CD4-positive, alpha-beta T cell treated with Interleukin-6 for 4 hours (primary cell): ENCODE results near the gene ARHGAP8.
"Not testable (repeated sequence)": the region's sequence is repeated elsewhere in the genome, so short reads cannot be mapped to it uniquely, and the experiment has no call there.

Source experiments
- DNase-seq: peaks from one replicate; pipeline ENCODE4 v3.0.0-alpha.2; 2020; ENCODE audit warnings: mixed read lengths

The ARHGAP8 gene

DNA sequence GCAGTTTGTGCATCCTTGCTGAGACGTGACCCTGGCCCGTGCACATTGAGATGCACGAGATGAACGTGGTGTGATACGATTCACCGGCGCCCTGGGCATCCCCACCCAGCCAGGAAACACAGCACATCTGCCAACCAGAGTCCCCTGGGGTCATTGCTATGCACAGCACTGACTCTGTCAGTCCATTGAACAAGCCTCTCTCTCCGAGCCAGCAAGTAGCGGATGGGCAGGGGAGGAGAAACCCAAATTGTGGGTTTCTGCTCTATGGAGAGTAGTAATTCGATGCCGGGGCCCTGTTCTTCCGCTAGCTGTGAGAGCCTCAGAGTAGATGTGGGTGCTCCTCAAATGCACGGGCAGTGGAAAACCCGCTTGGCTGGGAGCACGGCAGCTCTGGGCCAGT, 85.1 kb downstream of the ARHGAP8 start:
- no peak for DNase-seq

DNA sequence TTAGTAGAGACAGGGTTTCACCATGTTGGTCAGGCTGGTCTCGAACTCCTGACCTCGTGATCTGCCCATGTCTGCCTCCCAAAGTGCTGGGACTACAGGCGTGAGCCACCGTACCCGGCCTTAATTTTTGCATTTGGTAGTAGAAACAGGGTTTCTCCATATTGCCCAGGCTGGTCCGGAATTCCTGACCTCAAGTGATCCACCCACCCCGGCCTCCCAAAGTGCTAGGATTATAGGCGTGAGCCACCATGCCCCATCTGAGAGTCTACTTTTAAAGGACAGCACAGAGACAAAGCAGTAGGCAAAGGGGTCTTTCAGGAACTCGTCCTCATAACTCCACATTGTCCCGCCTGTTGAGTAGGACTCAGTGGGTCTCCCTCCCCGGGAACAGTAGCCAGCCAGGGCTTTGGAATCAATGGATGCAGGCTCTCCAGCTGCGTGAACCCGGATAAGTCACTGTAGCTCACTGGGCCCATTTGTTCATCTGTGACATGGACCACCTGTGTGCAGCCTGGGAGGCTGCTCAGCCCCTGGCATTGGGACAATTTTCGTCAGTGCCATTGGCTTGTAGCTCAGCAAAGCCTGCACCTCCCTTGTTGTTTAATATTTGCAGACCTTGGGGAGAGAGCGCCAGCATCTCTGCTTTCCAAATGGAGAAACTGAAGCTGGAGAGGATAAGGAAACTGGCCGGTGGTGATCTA, 86.1 kb downstream of the ARHGAP8 start:
- no peak for DNase-seq

DNA sequence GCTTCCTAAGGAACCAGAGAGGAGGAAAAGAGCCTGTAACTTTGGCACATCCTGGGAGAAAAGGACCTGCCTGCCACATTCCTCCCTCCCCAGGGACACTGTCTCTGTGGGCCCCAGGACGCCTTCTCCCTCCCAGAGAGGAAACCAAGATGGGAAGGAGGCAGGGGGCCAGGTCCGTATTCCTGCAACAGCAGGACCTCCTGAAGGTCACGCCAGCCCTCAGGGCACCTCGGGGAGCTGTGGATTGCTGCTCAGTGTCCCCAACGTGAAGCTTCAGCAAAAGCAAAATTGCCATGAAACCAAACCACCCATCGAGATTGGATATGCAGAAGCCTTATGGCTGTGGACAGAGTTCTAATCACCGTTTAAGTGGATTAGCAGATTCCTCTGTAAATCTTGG, 86.7 kb downstream of the ARHGAP8 start:
- no peak for DNase-seq

DNA sequence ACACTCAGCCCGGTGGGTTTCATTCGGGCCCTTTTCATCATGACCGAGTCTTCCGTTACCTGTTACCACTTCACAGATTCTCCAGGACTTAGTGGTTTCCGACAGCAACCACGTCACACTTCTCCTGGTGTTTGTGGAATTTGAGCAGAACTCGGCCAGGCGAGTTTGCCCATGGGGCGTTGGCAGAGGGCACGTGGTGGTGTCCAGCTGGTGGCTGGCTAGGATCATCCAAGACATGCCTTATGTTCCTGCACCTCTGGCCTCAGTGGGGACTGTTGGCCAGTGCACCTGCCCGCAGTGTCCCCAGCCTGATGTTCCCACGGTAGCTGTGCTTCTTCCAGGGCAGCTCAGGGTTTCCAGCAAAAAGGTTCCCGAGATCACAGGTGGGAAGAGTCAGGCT, 87.3 kb downstream of the ARHGAP8 start:
- DNase-seq, result no peak

DNA sequence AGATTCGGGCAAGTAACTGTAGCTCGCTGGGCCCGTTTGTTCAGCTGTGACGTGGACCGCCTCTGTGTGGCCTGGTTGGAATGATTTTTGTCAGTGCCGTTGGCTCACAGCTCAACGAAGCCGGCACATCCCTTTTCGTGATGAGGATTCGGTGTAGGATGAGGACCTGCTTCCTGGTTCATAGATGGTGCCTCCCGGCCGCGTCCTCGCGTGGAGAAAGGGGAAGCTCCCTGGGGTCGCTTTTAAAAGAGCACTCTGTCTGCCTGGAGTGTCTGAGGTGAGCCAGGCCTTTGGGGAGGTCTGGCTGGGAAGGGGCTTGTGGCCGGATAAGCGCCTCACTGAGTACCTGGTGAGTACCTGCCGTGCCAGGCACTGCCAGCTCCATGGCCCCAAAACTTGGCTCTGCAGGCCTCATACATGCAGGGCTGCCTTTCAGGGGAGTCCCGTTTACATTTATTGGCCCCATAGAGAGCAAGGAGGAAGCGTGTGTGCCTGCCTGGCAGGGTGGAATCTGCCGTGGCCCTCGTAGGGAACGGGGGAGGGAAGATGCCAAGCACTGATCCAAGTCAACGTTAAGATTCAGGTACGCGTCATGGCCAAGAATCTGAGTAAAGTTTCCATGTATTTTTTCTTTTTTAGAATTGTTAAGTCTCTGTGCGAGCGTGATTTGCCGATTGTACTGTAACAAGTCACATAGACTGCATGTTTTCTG, 88.4 kb downstream of the ARHGAP8 start:
- DNase-seq, result no peak

DNA sequence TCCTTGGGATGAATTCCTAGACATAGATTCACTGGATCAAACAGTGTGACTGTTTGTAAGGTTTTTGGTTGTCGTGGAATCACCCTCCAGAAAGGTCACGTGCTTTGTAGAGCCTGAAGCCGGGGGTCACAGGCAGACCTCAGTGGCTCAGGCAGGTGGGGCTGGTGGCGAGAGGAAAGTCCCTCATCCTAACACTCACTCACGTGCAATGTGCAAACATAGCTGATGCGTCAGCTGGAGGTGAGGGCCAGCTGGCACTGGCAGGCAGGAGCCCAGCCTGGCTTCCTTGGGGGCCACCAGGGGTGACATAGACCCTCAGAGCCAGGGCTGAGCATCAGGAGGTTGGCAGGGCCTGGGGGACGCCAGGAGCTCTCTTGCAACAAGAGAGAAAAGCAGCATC, 90.0 kb downstream of the ARHGAP8 start:
- DNase-seq, result no peak

DNA sequence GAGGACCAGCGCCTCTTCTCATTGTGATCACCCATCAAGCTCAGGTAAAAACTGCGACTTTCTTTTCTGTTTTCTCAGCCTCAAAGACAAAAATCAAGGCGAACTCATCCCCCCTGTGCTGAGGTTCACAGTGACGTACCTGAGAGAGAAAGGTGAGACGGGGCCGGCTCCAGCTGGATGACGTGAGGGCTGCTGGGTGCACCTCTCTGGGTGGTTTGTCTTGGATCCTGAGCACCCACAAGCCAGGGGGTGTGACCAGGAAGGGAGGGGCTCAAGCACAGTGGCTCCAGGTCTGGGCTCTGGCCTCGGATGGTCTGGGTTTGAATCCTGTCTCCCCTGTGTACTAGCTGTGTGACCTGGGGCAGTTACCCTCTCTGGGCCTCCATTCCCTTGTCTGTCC, 92.8 kb downstream of the ARHGAP8 start:
- no peak for DNase-seq

DNA sequence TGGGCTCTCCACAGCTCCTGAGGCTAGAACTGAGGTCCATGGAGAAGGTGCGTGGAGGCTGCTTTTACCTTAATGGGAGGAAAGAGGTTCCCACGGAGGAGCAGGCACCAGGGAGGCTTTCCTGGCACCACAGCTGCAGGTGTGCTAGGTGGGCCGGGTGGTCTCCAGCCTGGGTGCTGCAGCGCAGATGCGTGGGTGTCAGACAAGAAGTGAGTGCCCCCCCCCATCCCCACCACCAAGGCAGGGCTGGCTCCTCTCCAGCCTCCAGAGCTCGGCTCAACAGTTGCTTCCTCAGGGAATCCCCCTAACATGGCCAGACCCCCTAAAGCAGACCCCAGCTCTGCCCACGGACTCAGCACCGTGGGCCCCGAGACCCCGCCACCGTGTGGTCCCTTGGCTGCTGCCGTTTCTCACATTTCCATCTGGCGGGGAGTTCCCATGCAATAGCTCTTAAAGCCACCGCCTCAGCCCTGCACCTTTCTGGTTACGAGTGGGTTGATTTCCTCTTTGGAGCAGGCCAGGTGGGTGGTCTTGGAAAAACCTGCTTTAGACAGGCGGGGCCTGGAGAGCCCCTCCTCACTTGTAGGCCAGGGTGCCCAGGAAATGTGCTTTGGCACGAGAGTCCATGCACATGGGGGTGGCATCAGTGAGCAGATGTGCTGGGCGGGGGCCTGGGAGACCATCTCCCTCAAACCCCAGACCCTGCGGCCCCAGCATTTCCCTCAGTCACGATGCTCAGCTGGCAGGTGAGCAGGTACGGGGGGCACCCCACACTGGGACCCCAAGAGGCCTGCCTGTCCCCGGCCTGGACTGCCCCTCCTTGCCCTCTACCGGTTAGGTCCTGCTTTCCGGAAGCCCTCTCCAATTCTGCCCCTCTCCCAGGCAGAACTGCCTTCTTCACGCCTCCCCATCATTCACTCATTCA, 93.7 kb downstream of the ARHGAP8 start:
- no peak for DNase-seq

DNA sequence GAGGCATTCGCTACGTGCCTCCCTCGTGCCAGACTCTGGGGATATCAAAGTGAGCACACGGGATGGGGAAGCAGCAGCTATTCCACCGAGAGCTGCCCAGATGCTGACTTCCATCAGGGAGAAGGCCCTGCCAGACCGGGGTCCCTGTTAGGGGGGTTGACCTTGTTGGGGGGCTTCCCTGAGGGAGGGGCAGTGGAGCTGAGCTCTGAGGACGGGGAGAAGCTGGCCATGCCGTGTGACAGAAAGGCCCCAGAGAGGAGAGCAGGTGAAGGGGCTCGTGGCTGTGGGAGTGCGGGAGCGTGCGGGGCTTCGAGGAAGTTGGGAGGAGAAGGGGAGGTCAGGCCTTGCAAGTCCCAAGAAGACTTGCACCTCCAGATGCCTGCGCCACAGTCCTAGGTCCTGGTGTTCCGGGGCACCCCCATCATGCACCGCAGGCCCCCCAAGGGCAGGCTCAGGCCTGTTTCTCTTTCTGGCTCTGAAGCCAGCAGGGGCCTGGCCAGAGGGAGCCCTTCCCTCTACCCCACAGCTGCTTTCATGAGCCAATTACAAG, 94.4 kb downstream of the ARHGAP8 start:
- DNase-seq, result no peak

DNA sequence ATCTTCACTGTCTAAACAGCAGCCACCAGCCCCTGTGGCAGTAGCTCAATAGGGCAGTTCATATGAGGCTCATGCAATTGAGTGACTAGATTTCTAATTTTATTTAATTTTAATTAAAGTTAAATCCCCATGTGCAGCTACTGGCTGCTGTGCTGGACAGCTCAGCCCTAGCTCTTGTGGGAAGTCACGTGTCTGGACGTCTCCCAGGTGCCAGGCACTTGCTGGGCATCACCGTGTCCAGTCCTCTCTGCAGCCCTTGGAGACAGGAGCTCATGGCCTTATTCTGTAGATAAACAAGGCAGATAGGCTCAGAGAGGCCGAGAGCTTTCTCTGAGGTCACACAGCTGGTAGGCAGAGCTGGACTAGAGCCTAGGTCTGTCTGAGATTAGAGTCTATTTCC, 95.0 kb downstream of the ARHGAP8 start:
- no peak for DNase-seq

DNA sequence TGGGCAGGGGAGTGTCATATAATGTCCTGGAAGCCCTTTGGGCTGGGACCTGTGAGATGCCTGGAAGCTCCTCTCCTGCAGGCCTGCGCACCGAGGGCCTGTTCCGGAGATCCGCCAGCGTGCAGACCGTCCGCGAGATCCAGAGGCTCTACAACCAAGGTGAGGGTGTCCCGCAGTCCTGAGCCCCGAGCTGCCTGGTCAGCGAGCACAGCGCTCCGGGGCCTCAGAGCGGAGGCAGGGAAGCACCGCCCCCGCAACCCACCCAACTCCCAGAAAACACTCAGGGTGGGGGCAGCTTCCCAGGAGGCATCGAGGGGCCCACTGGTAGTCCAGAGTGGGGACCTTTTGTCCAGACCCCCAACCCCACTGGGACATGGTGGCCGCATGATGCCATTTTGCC, 95.5 kb downstream of the ARHGAP8 start:
- no peak for DNase-seq

DNA sequence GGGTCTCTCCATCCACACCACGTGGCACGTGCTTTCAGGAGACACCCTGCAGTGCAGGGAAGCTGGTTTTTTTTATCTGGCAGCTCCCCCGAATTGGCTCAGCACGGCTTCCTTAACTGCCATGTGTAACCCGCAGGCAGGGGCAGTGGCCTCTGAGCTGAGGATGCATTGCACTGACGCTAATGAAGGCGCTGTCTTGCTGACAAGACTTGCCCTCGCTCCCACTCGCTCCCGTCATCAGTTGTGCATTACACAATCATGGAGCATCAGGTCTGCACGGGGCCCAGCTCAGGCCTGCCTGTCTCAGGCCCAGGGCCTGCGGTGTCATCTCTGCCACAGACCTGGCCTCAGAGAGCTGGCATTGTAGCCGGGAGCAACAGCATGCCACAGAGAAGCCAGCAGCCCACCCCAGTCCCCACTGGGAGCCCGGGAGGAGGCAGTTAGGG, 95.9 kb downstream of the ARHGAP8 start:
- no peak for DNase-seq

DNA sequence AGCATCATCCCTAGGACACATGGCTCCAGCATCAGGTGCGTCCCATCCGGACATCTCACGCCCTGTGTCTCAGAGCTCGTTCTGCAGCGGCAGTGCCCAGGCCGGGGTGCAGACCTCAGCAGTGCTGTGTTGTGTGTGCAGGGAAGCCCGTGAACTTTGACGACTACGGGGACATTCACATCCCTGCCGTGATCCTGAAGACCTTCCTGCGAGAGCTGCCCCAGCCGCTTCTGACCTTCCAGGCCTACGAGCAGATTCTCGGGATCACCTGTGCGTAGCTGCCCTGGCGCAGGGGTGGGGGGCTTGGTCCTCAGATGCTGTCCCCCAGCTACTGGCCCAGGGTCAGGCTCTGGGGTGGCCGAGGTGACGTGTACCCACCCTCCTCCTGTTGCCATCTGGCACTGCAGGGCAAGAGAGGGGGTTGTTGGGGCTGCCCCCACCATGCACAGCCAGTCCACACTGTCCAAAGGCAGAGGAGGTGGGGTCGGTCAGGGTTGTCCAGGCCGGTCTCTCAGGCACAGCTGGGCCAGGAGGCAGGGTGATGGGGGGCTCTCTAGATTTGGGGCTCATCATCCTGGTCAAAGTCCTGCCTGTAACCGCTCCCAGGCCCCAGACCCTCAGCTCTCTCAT, 96.5 kb downstream of the ARHGAP8 start:
- no peak for DNase-seq

DNA sequence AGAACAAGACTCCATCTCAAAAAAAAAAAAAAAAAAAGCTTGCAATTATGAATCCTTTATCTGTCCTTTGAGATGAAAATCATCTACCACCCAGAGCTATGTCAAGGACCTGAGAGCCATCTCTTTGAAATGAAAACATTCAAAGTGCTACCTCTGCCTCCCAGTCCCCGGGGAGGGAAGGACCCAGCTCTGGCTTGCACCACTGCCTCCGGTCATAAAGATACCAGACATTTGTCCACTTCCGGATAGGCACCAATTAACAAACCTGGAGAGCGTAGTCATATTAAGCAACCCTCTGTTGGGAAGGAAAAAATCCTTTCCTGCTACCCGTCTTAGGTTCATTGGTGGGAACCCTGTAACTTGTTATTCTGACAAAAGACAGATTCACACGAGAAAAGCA, 98.6 kb downstream of the ARHGAP8 start:
- DNase-seq, result no peak

DNA sequence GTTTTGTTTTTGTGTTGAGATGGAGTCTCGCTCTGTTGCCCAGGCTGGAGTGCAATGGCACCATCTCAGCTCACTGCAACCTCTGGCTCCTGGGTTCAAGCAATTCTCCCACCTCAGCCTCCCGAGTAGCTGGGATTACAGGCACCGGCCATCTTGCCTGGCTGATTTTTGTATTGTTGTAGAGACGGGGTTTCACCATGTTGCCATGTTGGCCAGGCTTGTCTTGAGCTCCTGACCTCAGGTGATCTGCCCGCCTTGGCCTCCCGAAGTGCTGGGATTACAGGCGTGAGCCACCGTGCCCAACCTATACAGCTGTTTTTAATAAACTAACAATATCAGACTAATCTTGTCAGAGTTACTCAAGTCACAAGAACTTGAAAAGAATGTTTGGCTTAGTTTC, 102.3 kb downstream of the ARHGAP8 start:
- not testable (repeated sequence) for DNase-seq

DNA sequence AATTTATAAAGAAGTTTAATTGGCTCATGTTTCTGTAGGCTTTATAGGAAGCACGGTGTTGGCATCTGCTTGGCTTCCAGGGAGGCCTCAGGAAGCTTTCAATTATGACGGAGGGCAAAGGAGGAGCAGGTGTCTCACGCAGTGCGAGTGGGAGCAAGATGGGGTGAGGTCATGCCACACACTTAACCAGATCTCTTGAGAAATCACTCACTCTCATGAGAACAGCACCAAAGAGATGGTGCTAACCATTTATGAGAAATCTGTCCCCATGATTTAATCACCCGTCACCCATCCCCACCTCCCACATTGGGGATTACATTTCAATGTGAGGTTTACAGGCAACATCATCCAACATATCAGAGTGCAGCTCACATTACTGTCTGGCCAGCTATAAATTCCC, 103.5 kb downstream of the ARHGAP8 start:
- no peak for DNase-seq

DNA sequence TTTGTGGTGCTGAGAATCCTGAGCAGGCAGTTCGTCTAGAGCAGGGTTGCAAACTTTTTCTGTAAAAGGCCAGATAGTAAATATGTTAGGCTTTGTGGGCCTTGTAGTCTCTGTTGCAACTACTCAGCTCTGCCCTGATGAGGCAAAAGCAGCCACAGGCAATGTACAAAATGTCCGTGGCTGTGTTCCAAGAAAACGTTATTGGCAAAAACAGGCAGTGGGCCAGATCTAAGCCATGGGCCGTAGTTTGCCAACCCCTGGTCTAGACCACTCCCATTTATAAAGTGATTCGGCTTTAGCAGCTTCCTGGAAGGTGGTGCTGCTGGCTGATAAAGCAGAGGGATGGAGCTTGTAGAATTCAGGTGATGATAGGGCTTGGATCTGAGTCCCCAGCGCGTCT, 106.4 kb downstream of the ARHGAP8 start:
- not testable (repeated sequence) for DNase-seq

DNA sequence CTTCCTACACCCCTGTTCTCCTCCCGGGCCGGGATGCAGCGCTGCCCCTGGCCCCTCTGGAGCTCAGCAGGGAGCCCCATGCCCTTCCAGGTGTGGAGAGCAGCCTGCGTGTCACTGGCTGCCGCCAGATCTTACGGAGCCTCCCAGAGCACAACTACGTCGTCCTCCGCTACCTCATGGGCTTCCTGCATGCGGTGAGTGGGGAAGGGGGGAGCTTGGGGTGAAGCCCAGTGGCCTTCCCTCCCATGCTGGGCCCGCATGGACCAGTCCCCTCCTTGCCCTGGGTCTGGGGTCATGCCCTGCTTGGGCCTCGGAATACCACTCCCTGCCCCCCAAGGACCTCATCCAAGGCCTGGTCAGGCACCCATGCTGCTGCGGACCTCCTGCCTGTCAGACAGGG, 107.3 kb downstream of the ARHGAP8 start:
- DNase-seq, result no peak

DNA sequence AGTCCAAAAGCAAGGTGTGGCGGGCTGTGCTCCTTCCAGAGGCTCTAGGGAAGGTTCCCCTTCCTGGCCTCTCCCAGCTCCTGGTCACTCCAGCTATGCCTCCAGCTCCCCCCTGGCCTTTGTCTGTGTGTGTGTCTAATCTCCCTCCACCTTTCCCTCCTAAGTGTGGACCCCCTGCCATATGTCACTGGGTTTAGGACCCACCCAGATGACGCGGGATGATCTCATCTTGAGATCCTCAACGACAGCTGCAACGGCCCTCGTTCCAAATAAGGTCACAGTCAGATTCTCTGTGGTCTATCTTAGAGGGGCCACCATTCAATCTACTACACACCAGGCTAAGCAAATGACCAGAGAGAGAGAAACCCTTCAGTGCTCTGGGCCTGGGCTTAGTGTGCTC, 107.9 kb downstream of the ARHGAP8 start:
- DNase-seq, result no peak

DNA sequence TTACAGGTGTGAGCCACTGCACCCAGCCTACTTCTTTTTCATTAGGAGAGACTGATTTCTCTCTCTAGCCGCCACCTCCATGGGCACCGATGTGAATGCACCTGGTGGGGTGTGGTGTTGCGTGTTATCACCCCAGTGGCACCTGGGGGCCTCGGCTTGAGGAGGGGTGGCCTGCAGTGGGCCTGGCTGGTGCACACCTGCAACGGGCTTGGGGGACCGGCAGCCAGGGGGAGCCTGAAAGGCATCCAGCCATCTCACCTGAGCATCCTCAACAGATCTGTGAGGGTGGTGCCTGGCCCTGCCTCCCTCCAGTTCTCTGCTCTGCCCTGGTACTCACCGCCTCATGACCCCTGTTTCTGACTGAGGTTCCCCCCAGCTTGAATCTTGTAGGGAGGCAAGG, 108.9 kb downstream of the ARHGAP8 start:
- no peak for DNase-seq

DNA sequence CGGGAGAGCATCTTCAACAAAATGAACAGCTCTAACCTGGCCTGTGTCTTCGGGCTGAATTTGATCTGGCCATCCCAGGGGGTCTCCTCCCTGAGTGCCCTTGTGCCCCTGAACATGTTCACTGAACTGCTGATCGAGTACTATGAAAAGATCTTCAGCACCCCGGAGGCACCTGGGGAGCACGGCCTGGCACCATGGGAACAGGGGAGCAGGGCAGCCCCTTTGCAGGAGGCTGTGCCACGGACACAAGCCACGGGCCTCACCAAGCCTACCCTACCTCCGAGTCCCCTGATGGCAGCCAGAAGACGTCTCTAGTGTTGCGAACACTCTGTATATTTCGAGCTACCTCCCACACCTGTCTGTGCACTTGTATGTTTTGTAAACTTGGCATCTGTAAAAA, 109.9 kb downstream of the ARHGAP8 start:
- no peak for DNase-seq

DNA sequence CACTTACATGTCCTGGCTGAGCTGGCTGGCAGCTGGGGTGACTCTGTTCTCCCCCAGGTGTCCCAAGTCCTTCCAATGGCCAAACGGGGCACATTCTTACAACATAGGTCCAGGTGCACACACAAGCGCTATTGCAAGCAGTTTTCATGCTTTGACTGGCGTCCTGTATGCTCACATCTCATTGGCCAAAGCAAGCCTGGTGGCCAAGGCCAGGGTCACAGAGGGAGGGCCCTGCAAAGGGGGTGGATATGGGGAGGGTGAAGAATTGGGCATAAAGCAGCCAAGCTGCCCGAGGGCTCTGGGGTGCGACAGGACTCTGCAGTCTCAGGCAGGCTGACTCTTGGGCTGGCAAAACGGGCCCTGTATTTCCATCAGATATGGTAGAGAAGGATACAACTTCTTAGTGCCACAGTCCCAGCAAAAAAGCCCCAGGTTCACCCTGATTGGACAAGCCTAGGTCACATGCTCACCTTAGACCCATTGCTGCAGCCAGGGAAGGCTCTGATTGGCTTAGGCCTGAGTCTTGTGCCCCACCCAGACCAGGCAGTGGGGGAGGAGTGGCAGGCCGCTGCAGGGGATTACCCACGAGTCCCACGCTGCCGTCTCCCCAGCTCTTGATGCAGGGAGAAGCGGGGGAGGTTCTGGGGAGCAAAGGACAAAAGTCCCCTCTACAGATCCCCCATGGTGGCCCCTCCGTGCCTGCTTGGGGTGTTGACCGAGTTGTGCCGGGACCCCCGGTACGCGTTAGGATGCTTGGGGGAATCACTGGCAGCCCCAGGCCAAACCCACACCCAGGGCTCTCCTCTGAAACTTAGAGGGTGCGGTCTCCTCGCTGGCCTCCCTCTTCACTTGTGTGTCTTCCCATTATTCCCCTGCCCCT, 110.8 kb downstream of the ARHGAP8 start:
- DNase-seq, result no peak
